Hematopoietic multipotent progenitor cell treated with erythropoietin and hydrocortisone succinate and interleukin-3 and kit ligand, for 8 days (in vitro differentiated cells): Measurements from ENCODE around the gene GATAD2B.
"Not testable (repeated sequence)": the region's sequence is repeated elsewhere in the genome, so short reads cannot be mapped to it uniquely, and the experiment has no call there.

ENCODE experiments used
- DNase-seq: peaks from one replicate; pipeline ENCODE4 v3.0.0-alpha.2; 2015

GATAD2B gene

DNA sequence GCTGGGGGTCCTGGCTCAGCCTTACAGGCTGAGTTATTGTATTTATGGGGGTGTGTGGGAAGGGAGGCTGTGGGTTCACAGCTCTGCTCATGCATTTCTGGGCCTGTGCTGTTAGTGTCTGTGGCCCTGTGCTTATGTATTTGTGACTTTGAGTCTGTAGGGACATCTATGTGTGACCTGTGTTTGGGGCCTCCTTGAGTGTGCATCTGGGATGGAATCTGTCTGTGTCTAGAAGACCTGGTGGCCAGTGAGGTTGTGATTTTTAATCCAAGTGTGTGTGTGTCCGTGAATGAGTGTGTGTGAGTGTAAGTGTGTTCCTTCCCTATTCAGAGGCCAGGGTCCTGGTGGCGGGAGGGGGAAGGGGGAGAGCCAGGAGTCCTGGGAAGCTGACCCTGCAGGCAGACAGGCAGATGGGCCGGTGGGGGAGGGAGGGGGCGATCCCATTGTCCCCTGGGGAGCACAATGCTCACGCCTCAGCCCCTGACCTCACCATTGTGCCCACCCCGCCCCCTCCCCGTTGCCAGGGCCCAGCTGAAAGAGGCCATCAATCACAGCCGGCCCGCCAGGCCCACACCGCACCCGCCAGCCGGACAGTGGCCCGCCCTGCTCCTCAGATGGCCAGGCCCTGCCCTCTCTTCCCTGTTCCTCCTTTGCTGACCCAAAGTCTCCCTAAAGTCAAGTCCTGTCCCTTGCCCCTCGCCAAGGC, 128.0 kb downstream of the GATAD2B start:
- no peak for DNase-seq

DNA sequence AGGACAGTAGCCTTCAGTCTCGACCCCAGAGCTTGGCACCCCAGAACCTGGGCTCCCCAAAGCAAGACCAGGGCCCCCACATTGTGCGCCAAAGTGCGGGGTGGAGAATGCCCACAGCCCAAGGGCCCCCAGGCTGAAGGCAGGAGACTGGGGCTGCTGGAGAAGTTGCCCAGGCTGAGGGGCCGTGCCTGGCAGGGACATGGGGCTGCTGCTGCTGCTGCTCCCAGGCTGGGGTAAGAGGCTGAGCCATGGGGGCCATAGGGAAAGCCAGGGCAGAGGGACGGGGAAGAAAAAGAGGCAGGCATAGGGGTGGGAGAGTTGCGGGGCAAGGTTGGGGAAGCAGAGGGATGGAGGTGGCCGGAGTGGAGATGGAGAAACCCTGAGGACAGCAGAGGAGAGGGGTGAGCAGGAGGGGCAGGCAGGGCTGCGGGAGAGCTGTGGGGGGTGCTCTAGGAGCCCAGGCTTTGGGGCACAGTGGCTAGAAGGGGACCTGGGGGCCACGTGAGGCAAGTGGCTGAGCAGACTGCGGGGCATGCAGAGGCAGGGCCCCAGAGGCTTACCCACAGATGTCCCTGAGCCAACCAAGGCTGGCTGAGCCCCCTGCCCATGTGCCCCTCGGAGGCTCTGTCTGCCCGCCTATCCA, 128.7 kb downstream of the GATAD2B start:
- DNase-seq = no peak

- DNase-seq = no peak
These were observed 129.4 kb downstream of the GATAD2B start for GRCh38 chr1:153793261-153793972.

DNA sequence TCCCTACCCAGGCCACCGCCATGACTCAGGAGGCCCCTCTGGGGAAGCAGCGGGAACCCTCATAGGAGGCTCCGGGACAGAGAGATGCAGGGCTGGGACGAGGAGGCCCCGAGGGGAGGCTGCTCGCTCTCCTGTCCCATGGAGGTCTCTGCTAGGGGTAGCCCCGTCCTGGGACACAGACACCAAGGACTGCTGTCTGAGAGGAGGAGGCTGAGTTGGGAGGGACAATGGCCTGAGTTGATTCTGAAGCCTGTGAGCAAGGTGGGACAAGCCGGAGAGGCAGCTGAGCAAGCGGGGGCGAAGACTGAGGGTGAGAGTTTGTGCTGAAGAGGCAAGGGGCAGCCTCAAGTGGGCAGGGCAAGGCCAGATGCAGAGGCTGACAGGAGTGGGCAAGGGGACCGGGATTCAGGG, 130.1 kb downstream of the GATAD2B start:
- DNase-seq = no peak

DNA sequence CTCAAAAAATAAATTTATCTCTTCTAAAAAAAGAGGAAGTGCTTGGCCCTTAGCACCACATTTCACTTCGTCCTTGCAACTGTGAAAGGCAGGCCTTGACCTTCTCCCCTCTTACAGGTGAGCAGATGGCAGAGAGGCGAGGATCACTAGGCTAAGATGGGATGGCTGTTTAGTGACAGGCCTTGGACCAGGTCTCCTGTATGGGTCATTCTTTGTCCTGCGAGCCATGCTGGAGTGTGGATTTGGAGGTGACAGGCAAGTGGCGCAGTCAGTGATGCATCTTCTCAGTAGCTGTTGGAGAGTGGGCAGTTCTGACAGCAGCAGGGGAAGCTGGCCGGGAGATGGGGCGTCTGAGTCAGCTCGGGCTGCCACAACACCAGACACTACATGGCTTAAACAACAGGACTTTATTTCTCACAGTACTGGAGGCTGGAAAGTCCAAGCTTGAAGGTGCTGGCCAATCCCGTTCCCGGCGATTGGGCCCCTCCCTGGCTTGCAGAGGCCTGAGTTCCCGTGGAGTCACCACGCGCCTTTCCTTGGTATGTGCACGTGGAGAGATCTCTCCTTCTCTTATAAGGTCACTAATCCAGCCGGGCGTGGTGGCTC, 131.0 kb downstream of the GATAD2B start:
- DNase-seq = no peak

GRCh38 chr1:153790966-153791647, 131.7 kb downstream of the GATAD2B start:
- peak; percentile 62 for DNase-seq

DNA sequence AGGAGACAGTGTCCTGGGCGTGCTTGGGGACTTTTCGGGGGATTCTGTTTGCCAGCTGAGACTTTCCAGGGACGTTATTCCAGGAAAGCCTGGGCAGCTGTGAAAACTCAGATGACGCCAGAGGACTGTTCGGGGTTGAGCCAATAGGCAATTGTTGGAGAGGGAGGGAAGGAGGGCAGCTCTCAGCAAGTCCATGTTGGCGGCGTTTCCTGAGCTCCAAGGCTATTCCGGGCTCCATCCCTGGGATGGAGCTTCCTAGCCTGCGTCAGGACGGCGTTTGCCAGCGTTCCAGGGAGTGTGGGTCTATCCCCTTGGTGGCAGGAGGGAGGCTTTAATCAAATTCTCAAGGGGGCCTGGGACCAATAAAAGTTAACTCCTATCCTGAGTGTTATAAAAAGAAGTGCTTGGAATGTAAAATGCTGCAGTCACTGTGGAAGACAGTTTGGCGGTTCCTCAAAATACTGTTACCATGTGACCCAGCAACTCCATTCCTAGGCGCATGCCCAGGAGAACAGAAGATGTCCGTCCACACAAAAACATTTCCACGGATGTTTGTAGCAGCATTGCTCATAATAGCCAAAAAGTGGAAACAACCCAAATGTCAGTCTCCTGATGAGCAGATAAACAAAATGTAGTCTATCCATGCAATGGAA, 132.3 kb downstream of the GATAD2B start:
- DNase-seq = no peak

GRCh38 chr1:153789478-153790034, 133.2 kb downstream of the GATAD2B start:
- no peak for DNase-seq

DNA sequence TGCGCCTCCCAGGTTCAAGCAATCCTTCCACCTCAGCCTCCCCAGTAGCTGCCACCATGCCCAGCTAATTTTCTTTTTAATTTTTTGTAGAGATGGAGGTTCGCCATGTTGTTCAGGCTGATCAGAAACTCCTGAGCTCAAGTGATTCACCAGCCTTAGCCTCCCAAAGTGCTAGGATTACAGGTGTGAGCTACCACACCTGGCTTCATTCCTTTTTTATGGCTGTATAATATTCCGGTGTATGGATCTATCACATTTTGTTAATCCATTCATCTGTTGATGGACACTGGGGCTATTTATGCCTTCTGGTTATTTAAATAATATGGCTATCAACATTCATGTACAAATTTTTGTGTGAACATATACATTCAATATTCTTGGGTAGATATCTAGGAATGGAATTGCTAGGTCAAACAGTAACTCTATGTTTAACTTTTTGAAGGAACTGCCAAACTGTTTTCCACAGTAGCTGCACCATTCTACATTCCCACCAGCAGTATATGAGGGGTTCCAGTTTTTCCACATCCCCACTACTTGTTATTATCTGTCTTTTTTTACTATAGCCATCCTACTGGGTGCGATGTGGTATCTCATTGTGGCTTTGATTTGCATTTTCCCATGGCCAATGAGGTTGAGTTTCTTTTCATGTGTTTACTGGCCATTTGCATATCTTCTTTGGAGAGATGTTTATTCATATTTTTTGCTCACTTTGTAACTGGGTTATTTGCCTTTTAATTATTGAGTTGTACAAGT, 136.6 kb downstream of the GATAD2B start:
- DNase-seq = no peak

DNA sequence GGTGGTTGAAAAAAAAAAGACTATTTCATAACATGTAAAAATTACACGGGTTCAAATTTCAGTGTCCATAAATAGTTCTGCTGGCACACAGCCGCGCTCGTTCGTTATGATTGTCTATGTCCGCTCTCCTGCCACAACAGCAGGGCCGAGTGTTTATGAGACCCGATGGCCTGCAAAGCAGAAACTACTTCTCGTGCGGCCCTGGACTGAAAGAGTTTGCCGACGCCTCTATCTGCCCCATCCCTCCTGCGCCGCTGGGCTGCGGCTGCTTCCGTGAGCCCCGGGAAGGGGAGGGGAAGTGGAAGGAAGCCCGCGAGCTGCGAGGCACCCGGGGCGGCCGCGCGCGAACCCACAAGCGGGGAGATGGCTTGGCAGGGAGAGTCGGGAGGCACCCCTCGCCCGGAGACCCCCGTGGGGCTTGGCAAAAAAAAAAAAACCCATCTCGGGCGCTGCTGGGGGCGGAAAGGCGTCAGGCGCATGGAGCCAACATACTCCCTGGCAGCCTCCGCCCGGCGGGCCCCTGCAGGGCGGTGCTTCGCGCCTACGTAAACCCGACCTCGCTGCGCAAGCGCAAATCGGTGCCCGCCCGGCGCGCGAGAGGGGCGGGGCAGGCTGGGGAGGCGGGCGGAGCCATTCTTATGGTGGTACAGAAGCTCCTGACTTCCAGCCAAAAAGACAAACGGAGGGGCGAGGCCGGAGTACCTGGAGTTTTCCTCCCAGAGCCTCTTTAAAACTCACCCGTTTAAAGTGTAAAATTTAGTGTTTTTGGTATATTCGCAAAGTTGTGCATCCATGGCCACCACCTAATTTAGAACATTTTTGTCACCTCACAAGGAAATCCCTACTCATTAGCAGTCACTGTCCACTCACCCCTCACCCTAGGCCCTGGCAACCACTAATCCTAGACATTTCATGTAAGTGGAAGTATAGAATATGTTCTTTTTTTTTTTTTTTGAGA, 139.3 kb downstream of the GATAD2B start:
- peak; percentile 90 for DNase-seq

- DNase-seq = not testable (repeated sequence)
These were observed 140.1 kb downstream of the GATAD2B start for GRCh38 chr1:153782648-153783047.

GRCh38 chr1:153780551-153780950, 142.2 kb downstream of the GATAD2B start:
- no peak for DNase-seq

DNA sequence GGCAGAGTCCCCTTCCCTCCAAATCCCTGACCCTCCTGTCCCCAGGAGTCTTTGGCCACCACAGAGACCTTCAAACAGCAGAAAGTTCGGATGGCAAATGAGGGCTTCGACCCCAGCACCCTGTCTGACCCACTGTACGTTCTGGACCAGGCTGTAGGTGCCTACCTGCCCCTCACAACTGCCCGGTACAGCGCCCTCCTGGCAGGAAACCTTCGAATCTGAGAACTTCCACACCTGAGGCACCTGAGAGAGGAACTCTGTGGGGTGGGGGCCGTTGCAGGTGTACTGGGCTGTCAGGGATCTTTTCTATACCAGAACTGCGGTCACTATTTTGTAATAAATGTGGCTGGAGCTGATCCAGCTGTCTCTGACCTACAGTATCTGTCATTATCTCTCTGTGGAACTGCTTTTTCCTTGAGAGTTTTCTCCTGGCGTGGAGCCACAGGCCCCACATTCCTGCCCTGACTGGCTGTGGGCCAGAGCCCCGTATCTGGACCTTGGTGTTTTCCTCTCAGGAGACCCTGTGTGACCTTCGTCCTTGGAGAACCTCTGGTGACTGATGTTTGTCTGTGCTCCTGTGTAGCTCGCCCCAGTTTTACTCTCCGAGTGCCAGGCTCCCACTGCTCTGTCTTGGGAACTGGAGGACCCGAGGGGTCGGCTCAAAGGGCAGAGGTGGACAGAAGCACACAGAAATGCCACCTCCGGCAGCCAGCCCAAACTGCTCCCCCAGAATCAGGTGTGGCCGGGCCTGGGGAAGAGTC, 142.8 kb downstream of the GATAD2B start:
- no peak for DNase-seq

- DNase-seq = no peak
These were observed 143.8 kb downstream of the GATAD2B start for GRCh38 chr1:153778824-153779519.

DNA sequence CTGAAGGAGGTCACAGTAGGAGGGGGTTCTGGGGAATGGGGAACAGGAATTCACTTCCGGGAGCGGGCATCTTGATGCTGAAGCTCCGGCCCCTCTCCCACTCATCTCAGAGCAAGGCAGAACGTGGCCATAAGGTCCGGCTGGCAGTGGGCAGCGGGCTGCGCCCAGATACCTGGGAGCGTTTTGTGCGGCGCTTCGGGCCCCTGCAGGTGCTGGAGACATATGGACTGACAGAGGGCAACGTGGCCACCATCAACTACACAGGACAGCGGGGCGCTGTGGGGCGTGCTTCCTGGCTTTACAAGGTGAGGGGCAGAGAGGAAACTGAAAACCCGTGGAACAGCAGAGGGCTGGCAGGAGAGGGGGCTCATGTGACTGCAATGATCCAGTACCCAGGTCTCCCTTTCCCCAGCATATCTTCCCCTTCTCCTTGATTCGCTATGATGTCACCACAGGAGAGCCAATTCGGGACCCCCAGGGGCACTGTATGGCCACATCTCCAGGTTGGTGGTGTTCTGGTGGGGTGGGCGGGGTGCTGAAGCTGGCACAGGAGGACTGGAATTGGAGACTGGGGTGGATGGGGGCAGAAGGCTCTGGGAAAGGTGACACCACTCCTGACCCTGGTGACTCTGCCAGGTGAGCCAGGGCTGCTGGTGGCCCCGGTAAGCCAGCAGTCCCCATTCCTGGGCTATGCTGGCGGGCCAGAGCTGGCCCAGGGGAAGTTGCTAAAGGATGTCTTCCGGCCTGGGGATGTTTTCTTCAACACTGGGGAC, 144.5 kb downstream of the GATAD2B start:
- DNase-seq = no peak

GRCh38 chr1:153777648-153778047, 145.1 kb downstream of the GATAD2B start:
- no peak for DNase-seq

- DNase-seq = no peak
These were observed 145.9 kb downstream of the GATAD2B start for GRCh38 chr1:153776845-153777370.

DNA sequence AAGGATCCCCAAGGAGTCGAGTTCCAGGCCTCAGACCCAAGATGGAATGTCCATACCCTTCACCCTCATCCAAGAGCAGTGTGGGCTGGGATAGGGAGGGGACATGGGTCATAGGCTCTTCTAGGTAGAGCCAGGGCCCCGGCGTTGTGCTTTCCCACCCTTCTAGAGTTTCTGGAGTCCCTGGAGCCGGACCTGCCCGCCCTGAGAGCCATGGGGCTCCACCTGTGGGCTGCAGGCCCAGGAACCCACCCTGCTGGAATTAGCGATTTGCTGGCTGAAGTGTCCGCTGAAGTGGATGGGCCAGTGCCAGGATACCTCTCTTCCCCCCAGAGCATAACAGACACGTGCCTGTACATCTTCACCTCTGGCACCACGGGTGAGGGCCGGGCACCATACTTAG, 146.4 kb downstream of the GATAD2B start:
- DNase-seq = no peak
